ENCODE measurements around the gene BCL2. TPM values are rescaled to one million over a fixed set of nuclear protein-coding genes. Genes with fewer than 3 reads are reported as not detected.

Gene BCL2
- polyA plus RNA-seq, 5 donors, result 8.8 to 12.6 (median 11.5) TPM

DNA sequence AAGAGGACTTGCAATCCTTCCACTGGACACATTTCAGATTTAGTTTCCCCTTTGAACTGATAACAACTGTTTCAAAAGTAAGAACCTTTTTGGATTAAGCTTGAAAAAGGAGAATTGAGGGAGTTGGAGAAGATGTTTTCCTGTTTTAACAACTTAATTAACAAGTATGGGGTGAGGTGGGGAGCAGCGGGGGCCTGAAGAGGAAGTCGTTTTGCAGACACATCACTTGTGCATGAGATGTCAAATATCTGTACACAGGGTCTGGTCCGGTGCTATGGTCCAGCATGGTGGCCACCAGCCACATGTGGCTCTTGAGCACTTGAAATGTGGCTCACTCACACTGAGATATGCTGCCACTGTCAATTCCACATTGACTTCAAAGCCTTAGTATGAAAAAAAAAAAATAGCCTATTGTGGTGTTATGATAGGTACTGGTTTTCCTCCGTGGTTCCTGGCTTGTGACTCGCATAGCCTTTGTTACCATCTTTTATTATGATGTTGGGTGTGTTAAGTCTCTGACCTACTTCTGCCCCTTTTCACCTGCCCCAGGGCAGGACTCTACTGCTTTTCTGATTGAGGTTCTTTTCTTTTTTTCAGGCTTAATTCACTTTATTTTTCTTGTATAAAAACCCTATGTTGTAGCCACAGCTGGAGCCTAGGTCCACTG lies 205.5 kb downstream of the BCL2 start:
- no peak for DNase-seq

DNA sequence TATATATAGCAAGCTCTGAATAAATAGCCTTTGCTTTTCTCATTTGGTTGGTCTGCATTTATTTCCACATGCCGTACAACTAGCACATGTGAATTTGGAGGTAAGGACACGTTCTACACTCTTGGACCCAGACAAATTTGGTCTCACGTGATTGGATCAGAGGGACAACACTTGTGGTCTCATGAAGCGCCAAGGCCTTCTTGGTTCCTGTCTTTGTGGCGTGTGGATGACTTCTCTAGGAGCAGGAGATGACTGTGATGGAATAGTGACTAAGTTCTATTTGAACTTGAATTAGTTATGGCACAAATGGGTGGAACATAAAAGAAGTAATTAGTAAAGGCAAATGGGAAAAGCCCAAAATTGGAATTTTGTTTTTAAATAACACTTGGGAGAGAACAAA lies 206.9 kb downstream of the BCL2 start:
- no peak for DNase-seq

DNA sequence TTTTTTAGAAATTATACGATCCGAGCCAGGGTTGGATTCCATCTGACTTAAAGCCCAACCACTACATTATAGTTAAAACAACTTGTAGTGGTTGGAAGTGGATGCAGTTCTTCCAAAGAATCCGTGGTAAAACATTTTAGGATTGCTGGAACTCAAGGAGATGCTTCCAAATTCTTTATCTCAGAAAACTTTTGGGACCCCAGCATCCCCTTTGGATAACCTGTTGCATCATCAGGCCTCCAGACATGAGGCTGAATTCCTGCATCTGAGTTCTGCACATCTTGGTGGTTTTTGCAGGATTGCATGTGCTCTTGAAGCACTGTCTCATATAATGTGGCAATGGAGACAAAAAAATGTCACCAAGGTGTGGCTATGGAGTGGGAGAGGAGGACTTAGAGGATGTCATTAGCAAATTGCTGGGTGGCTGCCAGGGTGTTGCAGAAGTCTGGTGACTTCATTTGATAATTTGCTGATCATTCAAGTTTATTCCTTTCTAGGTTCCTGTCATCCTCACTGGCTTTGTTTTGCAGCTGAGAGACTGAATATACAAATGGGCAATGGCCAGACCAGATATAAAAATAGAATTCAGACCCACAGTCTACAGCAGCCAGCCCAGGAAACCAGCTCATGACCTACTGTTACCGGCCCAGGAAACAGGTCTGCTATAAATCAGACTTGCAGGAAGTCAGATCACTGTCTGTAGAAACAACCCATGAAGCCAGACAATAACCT lies 207.7 kb downstream of the BCL2 start:
- no peak for DNase-seq

DNA sequence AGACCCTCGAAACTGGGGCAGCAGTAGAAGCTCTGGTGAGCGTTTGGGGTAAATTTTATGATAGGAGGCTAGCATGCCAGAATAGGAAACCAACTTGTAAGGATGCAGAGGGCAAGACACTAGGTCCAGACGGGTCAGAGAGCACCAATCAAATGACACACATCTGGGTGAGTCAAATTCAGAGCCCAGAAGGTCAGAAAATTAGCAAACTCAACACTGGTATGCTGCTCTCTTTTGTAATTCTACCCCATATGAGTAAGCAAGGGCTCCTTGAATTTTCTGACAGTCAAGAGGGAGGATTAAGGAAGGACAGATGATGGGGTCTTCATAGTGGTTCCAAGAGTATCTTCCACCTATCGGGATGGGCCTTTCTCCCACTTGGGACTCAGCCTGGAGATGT lies 209.8 kb downstream of the BCL2 start:
- no peak for DNase-seq

DNA sequence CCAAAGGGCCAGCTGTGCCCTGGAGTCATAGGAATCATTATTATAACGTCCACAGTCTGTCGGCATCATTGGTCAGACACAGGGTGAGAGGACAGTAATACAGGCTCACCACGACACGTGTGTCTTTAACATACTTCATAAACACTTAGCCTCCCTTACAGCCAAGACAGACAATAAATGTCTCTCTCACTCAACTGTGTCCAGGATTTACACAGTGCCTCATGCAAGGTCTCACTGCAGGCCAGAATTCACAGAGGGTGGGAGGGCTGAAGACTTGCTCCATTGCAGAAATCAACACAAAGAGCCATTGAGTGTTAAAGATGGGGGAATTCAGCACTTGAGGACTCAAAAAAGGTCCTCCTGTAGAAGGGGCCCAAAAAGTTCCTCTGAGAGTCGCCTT lies 210.5 kb downstream of the BCL2 start:
- no peak for DNase-seq

DNA sequence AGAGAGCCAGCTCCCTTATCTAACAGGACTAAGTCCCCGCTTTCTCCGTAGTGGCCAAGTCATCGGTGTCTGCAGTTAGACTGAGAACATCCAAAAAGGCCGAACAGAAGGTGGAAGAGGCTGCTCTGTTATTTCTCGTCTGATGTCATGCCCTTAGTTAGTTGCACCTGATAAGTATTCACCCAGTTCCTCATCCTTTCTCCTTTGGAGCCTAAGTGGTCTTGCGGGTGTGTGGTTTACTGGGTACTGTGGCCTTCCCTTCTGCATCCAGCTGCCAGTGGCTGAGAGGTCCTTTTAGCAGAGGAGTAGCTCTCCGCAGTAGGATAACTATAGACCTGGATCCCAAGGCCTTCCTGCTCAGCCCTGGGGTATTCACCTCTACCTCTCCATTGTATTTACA lies 211.6 kb downstream of the BCL2 start:
- no peak for DNase-seq

DNA sequence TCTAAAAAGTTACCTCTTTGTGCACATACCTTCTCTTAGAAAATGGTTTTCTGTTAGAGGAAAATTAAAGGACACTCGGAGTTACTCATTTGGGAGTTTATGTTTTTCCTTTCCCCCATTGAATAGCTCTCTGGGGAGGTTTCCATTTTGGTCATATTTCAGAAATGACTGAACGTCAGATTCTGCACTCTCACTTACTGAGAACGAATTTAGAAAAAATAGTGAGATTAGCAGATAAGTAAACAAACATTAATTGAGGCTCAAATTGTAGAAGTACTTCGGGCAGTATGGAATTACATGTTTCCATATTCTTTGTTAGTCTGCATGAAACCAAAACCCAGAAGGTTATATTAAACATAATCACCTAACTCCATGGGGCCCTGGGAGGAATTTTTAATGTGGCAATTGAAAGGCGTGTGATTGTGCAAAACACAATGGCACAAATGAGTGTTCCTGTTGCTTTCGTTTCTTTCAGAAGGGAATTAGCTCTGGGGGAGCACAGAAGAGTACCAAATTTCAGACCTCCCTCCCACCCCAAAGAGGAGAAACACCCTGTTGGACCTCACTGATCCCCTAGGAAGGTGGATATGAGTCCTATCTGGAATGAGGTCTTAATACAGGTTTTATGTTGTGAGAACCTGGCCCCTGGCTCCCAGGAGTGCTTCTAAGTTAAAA lies 212.3 kb downstream of the BCL2 start:
- no peak for DNase-seq

DNA sequence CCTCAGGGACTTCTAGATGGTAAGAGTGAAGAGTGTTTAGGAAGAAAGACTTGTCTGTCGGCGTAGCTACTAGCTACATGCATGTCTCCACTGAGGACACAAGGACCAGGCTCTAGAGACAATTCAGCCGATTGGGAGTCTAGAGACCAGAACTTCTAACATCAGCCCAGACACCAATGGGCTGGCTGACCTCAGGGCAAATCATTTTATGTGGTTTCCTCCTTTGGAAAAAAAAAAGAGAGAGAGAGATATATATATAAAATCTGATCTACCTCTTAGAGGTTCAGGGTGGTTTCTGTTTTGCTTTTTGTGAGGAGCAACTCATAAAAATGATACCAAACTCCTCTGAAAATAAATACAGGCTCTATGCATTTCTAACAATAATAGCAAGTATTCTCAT lies 212.8 kb downstream of the BCL2 start:
- DNase-seq, result no peak

DNA sequence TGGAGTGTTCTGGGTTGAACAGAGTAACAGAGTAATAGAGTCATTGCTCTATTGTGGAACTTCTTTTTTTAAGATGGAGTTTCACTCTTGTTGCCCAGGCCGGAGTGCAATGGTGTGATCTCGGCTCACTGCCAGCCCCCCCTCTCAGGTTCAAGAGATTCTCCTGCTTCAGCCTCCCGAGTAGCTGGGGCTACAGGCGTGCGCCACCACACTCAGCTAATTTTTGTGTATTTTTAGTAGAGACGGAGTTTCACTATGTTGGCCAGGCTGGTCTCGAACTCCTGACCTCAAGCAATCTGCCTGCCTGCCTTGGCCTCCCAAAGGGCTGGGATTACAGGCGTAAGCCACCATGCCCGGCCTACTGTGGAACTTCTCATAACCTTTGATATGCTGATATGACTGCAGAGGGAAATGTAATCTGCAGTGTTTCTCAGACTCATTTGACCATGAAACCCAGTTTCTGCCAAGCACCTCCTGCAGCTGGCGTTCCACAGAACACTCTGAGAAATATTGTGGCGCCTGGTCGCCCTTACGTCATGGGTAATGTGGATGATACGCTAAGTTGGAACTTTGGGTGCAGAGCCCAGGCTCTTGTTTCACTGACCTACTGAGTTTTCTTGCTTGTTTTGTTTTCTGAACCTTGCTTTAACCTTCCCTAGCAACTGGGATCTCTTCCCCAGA lies 213.8 kb downstream of the BCL2 start:
- DNase-seq, result no peak

DNA sequence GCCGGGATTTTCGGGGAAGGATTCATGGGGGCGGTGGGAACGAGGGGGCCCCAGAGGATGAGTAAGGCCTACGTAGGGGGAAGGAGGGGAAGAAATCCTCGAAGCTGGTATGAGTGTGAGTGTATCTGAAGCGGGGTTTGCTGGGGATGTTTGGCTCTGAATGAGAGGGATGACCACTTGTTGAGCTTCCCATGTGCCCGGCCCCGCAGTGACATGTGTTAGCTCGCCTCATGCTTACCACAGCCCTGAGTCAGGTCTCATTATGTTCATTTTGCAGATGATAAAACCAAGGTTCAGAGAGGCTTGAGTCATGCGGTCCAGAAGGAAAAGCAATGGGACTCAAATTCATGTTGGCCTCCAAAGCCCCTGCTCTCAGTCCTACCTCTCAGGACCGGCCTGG lies 214.7 kb downstream of the BCL2 start:
- DNase-seq, result no peak

DNA sequence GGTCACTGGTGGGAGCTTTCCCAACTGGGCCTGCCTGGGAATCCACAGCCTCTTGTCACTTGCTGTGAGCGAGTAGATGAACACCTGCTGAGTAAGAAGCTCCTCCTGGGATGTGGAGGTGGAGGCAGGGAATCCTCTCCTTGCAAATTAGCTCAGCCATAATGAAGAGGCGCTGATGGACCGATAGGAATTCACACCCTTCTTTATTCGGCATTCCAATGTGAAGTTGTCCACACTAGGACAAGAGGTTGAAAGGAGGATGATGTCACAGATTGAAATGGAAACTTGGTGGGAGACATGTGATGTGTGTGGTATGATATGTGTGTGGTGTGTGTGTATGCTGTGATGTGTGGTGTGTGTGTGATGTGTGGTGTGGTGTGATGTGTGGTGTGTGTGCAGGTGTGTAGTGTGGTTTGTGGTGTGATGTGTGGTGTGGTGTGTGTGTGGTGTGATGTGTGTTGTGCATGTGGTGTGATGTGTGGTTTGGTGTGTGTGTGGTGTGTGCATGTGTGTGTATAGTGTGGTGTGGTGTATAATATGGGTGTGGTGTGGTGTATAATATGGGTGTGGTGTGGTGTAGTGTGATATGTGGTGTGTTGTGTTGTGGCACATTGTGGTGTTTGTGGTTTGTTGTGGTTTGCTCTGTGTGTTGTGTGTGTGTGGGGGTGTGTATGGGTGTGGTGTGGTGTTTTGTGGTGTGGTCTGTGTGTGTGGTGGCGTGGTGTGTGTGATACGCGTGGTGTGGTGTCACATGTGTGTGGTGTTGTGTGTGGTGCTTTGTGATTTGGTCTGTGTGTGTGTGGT lies 216.4 kb downstream of the BCL2 start:
- no peak for DNase-seq

DNA sequence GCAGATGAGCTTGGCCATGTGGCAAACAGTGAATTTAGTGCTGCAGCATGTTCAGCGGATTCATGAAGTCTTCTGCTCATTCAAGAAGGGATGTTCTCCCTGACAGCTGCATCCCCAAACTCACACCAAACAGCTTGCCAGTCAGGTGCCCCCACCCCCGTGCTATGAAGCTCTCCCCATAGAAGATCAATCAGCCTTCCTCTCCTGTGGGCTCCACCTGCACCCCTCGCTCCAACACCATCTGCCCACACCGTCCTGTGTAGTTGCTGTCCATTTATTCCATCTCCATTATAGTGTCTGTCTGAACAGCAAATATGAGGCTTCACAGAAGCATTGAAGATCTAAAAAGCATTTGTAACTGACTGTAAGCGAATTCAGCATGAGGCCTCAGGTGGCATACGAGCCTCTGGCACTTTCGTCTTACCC lies 218.9 kb downstream of the BCL2 start:
- DNase-seq, result no peak

DNA sequence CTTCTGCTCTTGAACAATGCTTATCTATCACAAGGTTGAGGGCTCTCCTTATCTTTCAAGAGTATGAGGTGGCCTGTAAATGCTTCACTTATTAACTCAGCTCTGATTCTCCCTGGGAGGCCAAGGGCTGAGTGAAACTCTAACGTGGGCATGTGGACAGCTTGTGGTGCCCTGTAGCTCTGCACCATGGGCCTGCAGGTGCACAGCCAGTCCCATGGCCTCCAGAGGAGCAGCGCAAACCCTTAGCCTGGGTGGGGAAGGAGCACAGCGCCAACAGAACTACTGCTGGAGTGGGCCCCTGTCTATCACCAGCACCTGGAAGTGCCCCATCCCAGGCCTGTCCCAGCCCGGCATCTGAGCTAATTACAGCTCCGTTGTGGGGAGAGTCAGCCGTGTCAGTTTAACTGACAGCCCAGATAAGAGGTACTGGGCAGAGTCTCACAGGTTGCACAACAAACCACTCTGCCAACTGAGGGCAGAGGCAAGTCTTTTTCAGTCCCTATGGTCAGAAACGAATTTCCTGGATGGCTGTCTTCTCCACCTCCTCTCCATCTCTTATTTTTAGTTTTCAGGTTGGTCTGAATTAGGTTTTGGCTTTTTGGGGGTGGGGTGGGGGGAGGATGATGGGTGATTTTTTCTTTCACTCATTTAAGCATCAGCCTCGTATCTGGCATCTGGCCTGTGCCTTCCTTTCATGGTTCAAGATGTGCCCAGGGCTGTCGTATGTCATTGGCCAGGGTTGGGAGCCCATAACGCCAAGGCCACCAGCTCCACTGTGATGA lies 219.5 kb downstream of the BCL2 start:
- no peak for DNase-seq

DNA sequence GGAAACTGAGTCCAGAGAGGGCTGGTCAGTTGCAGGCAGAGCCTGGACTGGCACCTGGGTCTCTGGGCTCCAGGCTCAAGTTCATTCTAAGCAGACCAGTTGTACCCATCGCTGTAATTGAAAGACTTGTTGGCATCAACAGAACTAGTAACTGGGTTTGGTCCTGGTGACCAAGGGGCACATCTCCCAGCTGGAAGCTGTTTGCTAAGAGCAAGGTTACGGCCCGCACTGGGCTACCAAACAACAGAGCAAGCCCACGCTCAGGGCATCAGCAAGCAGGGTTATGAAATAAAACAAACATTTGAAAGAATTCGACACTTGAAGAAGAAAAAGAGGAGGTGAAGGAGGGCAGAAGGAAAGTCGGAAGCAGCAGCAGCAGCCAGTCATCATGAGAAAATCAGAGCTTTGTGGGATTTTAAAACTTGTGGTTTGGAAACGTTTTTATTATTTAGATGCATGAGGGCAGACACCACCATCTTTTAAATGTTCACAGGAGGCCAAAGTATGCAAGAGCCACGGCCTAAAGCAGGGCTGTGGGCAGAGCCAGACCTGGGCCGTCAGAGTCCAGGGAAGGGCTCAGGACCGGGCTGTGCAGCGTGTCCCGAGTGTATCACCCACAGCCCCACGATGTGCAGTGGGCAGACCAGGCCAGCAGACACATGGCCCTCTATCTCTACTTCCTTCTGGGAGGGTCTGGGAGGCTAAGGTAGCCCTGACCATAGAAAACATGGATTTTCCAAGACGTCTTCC lies 220.3 kb downstream of the BCL2 start:
- no peak for DNase-seq

DNA sequence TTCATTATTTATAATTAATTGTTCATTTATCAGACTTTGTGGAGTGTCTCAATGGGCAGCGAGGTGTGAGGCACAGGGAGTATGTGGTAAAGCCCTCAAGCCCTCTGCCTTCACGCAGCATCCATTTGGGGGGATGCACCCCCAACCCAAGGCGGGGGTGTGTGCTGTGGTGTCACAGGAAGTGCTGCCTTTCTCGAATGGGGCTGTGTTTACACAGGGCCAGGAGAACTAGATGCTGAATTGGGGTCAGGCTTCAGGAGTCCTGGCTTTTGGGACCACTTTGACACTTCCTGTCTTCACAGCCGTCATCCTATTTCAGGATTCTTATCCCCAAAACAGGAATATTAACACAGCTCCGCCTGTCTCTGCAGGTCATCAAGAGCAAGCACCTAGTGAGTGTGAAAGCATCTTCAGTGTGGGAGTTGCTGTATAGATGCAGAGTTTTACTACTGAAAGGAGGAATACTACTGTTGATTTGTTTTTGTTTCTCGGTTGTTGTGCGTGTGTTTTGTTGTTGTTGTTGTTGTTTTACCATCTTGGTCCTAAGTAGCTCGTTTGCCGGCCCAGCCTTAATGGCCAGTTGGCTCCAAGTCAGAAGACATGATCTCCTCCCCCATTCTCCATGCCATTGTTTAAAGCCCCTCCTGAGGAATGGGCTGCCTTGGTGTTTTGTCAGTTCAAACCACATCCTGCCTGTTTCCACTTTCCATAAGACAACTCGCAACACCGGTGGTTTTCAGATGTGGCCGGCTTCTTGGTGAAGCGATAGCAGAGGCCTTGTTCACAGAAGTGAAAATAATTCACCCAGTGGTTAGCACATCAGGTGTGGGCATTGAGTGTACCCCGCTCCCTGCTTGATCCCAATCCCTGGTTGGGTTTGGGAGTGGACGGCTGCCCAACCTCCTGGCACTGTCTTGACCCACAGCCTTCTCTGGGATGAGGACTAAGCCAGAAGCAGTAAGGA lies 221.3 kb downstream of the BCL2 start:
- no peak for DNase-seq

DNA sequence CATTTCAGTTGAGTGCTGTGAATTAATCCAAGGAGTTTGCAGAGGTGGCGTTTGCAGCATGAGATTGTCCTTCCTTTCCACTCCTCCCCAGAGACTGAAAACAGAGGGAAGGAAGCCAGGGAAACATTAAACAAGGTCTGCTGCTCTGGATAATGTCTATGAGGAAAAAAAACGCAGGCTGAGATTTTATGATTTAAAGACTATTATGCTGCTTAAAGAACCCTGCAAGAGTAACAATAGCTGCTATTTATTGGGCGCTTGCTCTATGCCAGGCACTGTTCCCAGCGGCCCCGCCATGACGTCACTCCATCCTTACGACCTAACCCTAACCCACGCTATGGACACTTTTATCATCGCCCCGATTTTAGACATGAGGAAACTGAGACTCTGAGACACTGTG lies 222.4 kb downstream of the BCL2 start:
- no peak for DNase-seq

DNA sequence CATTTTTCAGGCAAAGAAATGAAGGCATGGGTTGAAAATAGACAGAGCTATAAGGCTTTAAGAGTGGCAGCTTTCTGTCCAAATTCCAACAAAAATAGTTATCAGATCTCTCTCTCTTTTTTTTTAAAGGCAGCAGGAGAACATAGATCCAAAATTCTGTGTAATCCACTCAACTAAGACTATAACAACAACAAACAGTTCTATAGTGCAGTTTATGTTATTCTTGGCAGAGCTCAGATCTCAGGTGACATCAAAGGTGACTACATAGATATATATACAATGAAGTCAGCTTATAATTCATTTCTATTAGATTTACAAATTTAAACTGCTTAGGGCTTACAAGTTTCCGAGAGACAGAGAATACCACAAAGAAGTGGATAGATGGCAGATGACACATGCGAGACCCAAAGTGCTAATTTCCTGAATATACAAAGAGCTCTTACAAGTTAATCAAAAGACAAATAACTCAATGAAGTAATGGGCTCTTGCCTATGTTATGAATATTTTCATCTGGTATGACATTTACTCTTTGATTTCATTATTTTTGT lies 223.2 kb downstream of the BCL2 start:
- no peak for DNase-seq

DNA sequence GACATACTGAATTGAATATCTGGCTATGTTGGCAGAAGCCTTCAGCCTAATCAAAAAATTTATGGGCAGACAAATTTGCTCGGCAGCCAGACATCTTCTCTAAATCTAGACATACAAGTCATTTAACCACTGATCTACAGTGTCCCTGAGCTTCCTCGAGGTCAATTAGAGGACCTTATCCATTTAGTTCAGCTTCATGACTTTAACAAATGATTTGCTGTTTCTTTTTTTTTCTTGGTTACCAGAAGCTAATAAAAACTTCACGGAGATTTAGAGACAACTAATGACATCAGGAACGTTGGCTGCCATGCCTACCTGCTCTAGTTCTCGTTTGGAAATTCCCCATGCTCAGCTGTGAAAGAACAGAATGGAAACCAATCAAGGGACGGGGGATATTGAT lies 223.8 kb downstream of the BCL2 start:
- DNase-seq, result no peak
